K562 (cell line): Measurements from ENCODE around the gene CYB5R2. TPM values are rescaled to one million over a fixed set of nuclear protein-coding genes. Genes with fewer than 3 reads are reported as not detected.
A peak's percentile ranks its signal among the peaks of the same experiment; 100 is the strongest.

Source experiments
- ATAC-seq: fragments of 200-7000 bp; cut with Tn5 transposase; 3 replicates; pipeline ENCODE4 v1.9.1; 2020; ENCODE audit warnings: moderate library complexity
- BruUV-seq: library from RNA; stranded (reverse); fragments of 400-500 nt; replicated peaks from 2 replicates; lab custom pipeline; 2021; lab: Mats Ljungman, UMichigan
- CTCF ChIA-PET: fragments of 300-600 bp; formaldehyde crosslinking; extraction: SDS; loops from one replicate; lab custom pipeline; 2021; ENCODE audit warnings: low intra/inter-chr PET ratio; lab: Yijun Ruan, JAX
- POLR2A ChIA-PET: fragments of 300-600, 350-650 bp; sonication (Branson Sonifier 250); formaldehyde crosslinking; extraction: SDS; loops from one replicate; lab custom pipeline; 2021; ENCODE audit warnings: antibody characterized with exemption, inconsistent platforms; lab: Yijun Ruan, JAX
- DNase-seq, 4 experiments: peaks; one replicate each; pipeline versions ENCODE4 v3.0.0 to v3.0.0-alpha.2; 2011 to 2018; ENCODE audit warnings: low spot score in 3 of 4, mixed read lengths in 3 of 4; ENCODE audit errors: extremely low read depth in 1 of 4
- FAIRE-seq: peaks from 2 replicates; lab custom pipeline; 2011; peaks lifted over from hg19 to GRCh38; lab: Jason Lieb, UNC
- H2AFZ ChIP-seq: 2 replicates; pipeline ENCODE4 v1.6.0; 2011; ENCODE audit warnings: low read depth, low read length, control low read depth, inconsistent platforms
- H3K27ac ChIP-seq: fragments of 200-600 bp; 3 replicates; pipeline ENCODE4 v1.8.0; 2011; ENCODE audit warnings: low read depth, mild to moderate bottlenecking, control low read depth, inconsistent platforms, low read length, moderate library complexity, mixed read lengths; ENCODE audit errors: extremely low read depth
- H3K27me3 ChIP-seq, 2 experiments: fragments of 300-600 bp in 1 of 2; 2 replicates in 1 of 2; 3 replicates in 1 of 2; pipeline versions ENCODE4 v1.6.0 to v1.8.0; 2011; ENCODE audit warnings: inconsistent platforms in 2 of 2, low read length in 2 of 2, mild to moderate bottlenecking in 1 of 2, mixed read lengths in 1 of 2, moderate library complexity in 1 of 2; ENCODE audit not compliant: control insufficient read depth in 2 of 2, insufficient read depth in 2 of 2
- H3K36me3 ChIP-seq: fragments of 300-600 bp; 3 replicates; pipeline ENCODE4 v1.8.0; 2011; ENCODE audit warnings: mild to moderate bottlenecking, low read length, inconsistent platforms; ENCODE audit not compliant: control insufficient read depth, insufficient read depth
- H3K4me1 ChIP-seq, 2 experiments: fragments of 200-600 bp in 1 of 2; replicated peaks in 1 of 2; 2 replicates in 1 of 2; 3 replicates in 1 of 2; pipeline versions ENCODE4 v1.5.1 to v1.8.0; 2011; ENCODE audit warnings: inconsistent platforms in 2 of 2, low read length in 2 of 2, mild to moderate bottlenecking in 1 of 2, mixed read lengths in 1 of 2, moderate library complexity in 1 of 2; ENCODE audit not compliant: control insufficient read depth in 2 of 2, insufficient read depth in 2 of 2
- H3K4me2 ChIP-seq: 2 replicates; pipeline ENCODE4 v1.6.1; 2011; ENCODE audit warnings: low read length, control low read depth, inconsistent platforms, mixed read lengths; ENCODE audit not compliant: insufficient read depth
- H3K4me3 ChIP-seq: fragments of 200-600 bp; sonication (generic), shearing (Covaris generic); 2 replicates; pipeline ENCODE4 v1.5.1; 2016; ENCODE audit warnings: control low read depth, inconsistent platforms
- H3K79me2 ChIP-seq: fragments of 200-600 bp; 3 replicates; pipeline ENCODE4 v1.8.0; 2011; ENCODE audit warnings: low read length, inconsistent platforms; ENCODE audit not compliant: control insufficient read depth, insufficient read depth
- H3K9ac ChIP-seq, 2 experiments: 2 replicates each; pipeline versions ENCODE4 v1.6.0 to v1.6.1; 2011; ENCODE audit warnings: low read depth in 2 of 2, low read length in 2 of 2, control low read depth in 1 of 2, inconsistent platforms in 1 of 2, mild to moderate bottlenecking in 1 of 2, mixed read lengths in 1 of 2; ENCODE audit not compliant: insufficient read depth in 1 of 2
- H3K9me1 ChIP-seq: one replicate; pipeline ENCODE4 v1.6.0; 2011; ENCODE audit warnings: inconsistent platforms, mild to moderate bottlenecking, low read length, moderate library complexity; ENCODE audit not compliant: control insufficient read depth, insufficient read depth
- H3K9me3 ChIP-seq: replicated peaks from 2 replicates; pipeline ENCODE4 v1.5.1; 2011; ENCODE audit warnings: low read depth, low read length, inconsistent platforms; ENCODE audit not compliant: control insufficient read depth, insufficient read depth
- H4K20me1 ChIP-seq: replicated peaks from 2 replicates; pipeline ENCODE4 v1.6.1; 2011; ENCODE audit warnings: low read length, inconsistent platforms, mixed read lengths; ENCODE audit not compliant: control insufficient read depth, insufficient read depth
- CHD2 ChIP-seq: IDR thresholded peaks from 2 replicates; pipeline ENCODE4 v1.6.1; 2011; ENCODE audit warnings: low read depth, low read length
- FOS ChIP-seq: IDR thresholded peaks from 3 replicates; pipeline ENCODE4 v1.6.1; 2011; ENCODE audit not compliant: insufficient read length; ENCODE audit errors: extremely low read depth
- NCOA1 ChIP-seq: fragments of 450-650 bp; IDR thresholded peaks from 2 replicates; pipeline ENCODE4 v1.6.1; 2016; ENCODE audit warnings: low read depth
- NFE2 ChIP-seq: IDR thresholded peaks from 2 replicates; pipeline ENCODE4 v1.6.1; 2014; ENCODE audit warnings: antibody characterized with exemption, low read depth
- PTBP1 ChIP-seq: fragments of 200-400 bp; formaldehyde crosslinking; IDR thresholded peaks from 2 replicates; pipeline ENCODE4 v1.6.1; 2017; ENCODE audit warnings: low read depth, low read length
- RBM17 ChIP-seq: fragments of 200-400 bp; formaldehyde crosslinking; IDR thresholded peaks from 2 replicates; pipeline ENCODE4 v1.6.1; 2017; ENCODE audit warnings: low read depth, mild to moderate bottlenecking, low read length, borderline replicate concordance
- SIN3A ChIP-seq, 2 experiments: fragments of 150-350 bp in 1 of 2; IDR thresholded peaks; 2 replicates each; pipeline ENCODE4 v1.6.1; 2011 to 2016; ENCODE audit warnings: borderline replicate concordance in 2 of 2, low read depth in 2 of 2, low read length in 2 of 2, mild to moderate bottlenecking in 2 of 2, moderate library complexity in 2 of 2; ENCODE audit not compliant: control insufficient read depth in 1 of 2
- TEAD4 ChIP-seq, 2 experiments: sonication (generic) in 1 of 2; formaldehyde crosslinking in 1 of 2; IDR thresholded peaks; 2 replicates each; pipeline versions ENCODE4 v1.6.1 to v1.8.0; 2012 to 2022; ENCODE audit warnings: borderline replicate concordance in 1 of 2, inconsistent platforms in 1 of 2, low read length in 1 of 2, mild to moderate bottlenecking in 1 of 2, missing genetic modification reagents in 1 of 2
- ZNF699 ChIP-seq: fragments of 250-450 bp; sonication (Bioruptor Pico); IDR thresholded peaks from 2 replicates; pipeline ENCODE4 v1.8.0; 2021; ENCODE audit warnings: mild to moderate bottlenecking, moderate library complexity; ENCODE audit not compliant: insufficient replicate concordance
- ZNF830 ChIP-seq: fragments of 250-450 bp; sonication (Bioruptor Pico); IDR thresholded peaks from 2 replicates; pipeline ENCODE4 v1.5.0; 2021; ENCODE audit warnings: mild to moderate bottlenecking
- WGBS: fragments of 100-300 bp; shearing (Covaris generic); methylation state at CpG from one replicate; pipeline ENCODE4 v1.1.6; 2016; ENCODE audit warnings: low coverage, mixed read lengths; ENCODE audit not compliant: insufficient coverage; ENCODE audit errors: missing lambda C conversion rate; 5-methylcytosine and 5-hydroxymethylcytosine counted together
- in situ Hi-C: fragments of 300-500 bp; cut with MboI; formaldehyde crosslinking; loops from 4 replicates; pipeline ENCODE4 v1.15.0; 2018; ENCODE audit warnings: inconsistent platforms, mixed read lengths
- intact Hi-C: fragments of 100-400 bp; cut with micrococcal nuclease; formaldehyde crosslinking; loops from 2 replicates; pipeline ENCODE4 v1.14.2; 2022
- polyA plus RNA-seq, 8 experiments: library from polyadenylated mRNA; depleted of rRNA in 4 of 8; stranded (reverse) in 5 of 8; unstranded in 3 of 8; fragments of >200 nt; fragmentation: Nextera tagmentation in 2 of 8; fragmentation: Illumina TruSeq in 1 of 8; extraction: Ambion mirVana in 2 of 8; extraction: Trizol in 1 of 8; gene quantifications; 2 replicates each; pipeline versions ENCODE4 v1.2.1 to v1.2.3, GENCODE V29; 2011 to 2014; ENCODE audit warnings: inconsistent platforms in 1 of 8, missing spikeins in 1 of 8
- total RNA-seq, 7 experiments: library from RNA; depleted of rRNA in 6 of 7; stranded (reverse); fragments of >200 nt in 6 of 7; fragmentation: Illumina TruSeq in 2 of 7; extraction: Trizol in 2 of 7; gene quantifications; 2 replicates each; pipeline versions ENCODE4 v1.2.1 to v1.2.3, GENCODE V29; 2011 to 2021; ENCODE audit warnings: low replicate concordance in 1 of 7
- TF ChIP-seq, protein P1 (sequence below), 2 experiments: fragments of 450-650 bp in 1 of 2; sonication (generic) in 1 of 2; formaldehyde crosslinking in 1 of 2; IDR thresholded peaks in 1 of 2; conservative IDR thresholded peaks in 1 of 2; 2 replicates each; pipeline versions ENCODE4 v1.6.1 to v1.8.1; 2016 to 2023; ENCODE audit warnings: mild to moderate bottlenecking in 2 of 2, moderate library complexity in 2 of 2, inconsistent platforms in 1 of 2, missing genetic modification reagents in 1 of 2
- TF ChIP-seq, protein P2 (sequence below): fragments of 250-450 bp; sonication (Bioruptor Pico); IDR thresholded peaks from 2 replicates; pipeline ENCODE4 v1.4.0; 2020; ENCODE audit warnings: mild to moderate bottlenecking, moderate library complexity

CYB5R2 gene
- total and polyA plus RNA-seq, 9 of the 15 experiments (the other 6 are each of a cell fraction or from before 2014, with no cell fraction given): 8.2 to 28.7 (median 13.6) TPM

DNA sequence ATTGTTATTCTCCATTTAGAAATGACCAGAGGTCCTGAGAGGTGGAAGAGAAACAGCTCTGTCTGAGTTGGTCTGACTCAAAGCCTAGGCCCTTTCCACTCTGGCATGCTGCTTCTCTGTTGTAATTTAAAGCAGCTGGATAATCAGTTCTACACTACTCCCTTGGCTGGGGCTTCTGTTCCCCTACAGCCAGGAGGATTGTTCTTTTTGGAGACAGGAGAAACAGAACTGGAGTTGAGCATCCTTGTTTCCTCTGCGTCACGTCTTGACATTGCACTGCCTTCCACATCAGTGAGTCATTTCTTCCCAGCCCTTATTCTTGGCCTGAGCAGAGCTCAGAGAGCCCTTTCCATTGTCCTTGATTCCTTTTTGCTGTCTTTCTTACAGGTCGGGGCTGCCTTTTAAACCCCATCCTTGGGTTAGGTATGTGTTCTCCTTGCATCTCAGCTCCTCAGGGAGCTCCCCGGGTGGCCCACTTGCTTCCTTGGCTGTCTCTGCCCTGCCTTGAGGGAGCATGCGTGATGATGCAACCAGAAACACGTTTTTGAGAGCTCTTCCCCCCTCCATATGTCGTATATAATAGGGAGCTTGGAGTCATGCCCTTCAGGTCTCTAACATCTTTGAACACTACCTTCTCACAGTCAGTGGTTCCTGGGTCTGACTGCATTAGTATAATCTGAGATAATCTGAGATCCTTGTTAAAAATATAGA lies 35.7 kb downstream of the CYB5R2 start:
- ATAC-seq: no peak
- Histone ChIP-seq H3K27ac (no peak overlapping the region), H3K9me3 (no peaks in the 10 kb centered on the region), H3K9ac (no peak overlapping the region), H3K9me1 (no peaks in the 10 kb centered on the region), H3K27me3 (peaks cover 0 to 36% of the 10 kb centered on the region in 2 experiments; a peak in 2 of 5 replicates), H3K79me2 (no peaks in the 10 kb centered on the region), H3K36me3 (no peaks in the 10 kb centered on the region), H2AFZ (no peak overlapping the region), H4K20me1 (no peaks in the 10 kb centered on the region), H3K4me1 (no peaks in the 10 kb centered on the region; a peak in 1 of 5 replicates), H3K4me2 (no peak overlapping the region), H3K4me3 (no peak overlapping the region)
- WGBS: 4% methylated on average over 7 of the region's 7 CpGs
- no peak for FAIRE-seq
- BruUV-seq: no TSS peak
- in situ Hi-C loops (no loop called here), intact Hi-C loops (no loop called here)
- CTCF ChIA-PET: no interaction called here
- no peak for DNase-seq
- POLR2A ChIA-PET: interaction anchor here (0.6 to 0.7 kb wide), 2 partner anchors 10 to 13 kb away, joined by 3 read pairs; no protein-coding TSS in a partner anchor
- no peak for TF ChIP-seq ZNF699 (CRISPR knock-in tag)
- TF ChIP-seq, protein P1, sequence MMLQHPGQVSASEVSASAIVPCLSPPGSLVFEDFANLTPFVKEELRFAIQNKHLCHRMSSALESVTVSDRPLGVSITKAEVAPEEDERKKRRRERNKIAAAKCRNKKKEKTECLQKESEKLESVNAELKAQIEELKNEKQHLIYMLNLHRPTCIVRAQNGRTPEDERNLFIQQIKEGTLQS (IDR thresholded peaks at IDR 0.05): peak; percentile 52
- TF ChIP-seq, protein P1 (CRISPR knock-in tag; conservative IDR thresholded peaks at IDR 0.05): no peak

DNA sequence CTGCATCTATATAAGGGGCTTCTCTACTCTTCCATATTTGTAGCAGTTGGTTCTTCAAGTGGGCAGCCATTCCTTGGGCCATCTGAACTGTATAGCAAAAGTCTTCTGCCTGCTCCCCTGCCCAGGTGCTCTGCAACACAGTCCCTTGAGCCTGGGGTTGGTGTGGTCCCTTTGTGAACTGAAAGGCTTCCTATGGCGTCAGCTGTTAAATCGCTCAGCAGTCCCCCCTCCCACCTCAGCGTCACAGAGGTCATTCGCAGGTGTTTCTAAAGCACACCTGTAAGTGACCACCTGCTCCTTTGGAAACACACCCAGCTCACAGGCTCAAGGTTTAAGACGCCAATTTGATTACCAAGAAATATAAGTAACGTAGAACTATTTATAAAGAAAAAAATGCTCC lies 37.0 kb downstream of the CYB5R2 start:
- FAIRE-seq: no peak
- 5% methylated on average over 6 of the region's 6 CpGs for WGBS
- Histone ChIP-seq H3K27me3 (peaks cover 0 to 30% of the 10 kb centered on the region in 2 experiments; a peak in 2 of 5 replicates), H2AFZ (no peak overlapping the region), H3K9me3 (no peaks in the 10 kb centered on the region), H3K4me1 (no peaks in the 10 kb centered on the region; a peak in 1 of 5 replicates), H3K27ac (no peak overlapping the region), H4K20me1 (no peaks in the 10 kb centered on the region), H3K4me3 (no peak overlapping the region), H3K79me2 (no peaks in the 10 kb centered on the region), H3K4me2 (no peak overlapping the region), H3K9me1 (no peaks in the 10 kb centered on the region), H3K9ac (no peak overlapping the region), H3K36me3 (no peaks in the 10 kb centered on the region)
- in situ Hi-C loops: no loop called here
- intact Hi-C loops: no loop called here
- ATAC-seq: no peak
- ChIA-PET POLR2A (no interaction called here), CTCF (no interaction called here)
- no peak for DNase-seq
- BruUV-seq: no TSS peak
- no peak for TF ChIP-seq PTBP1
- no peak for TF ChIP-seq NFE2
- no peak for TF ChIP-seq FOS
- TF ChIP-seq, protein P2, sequence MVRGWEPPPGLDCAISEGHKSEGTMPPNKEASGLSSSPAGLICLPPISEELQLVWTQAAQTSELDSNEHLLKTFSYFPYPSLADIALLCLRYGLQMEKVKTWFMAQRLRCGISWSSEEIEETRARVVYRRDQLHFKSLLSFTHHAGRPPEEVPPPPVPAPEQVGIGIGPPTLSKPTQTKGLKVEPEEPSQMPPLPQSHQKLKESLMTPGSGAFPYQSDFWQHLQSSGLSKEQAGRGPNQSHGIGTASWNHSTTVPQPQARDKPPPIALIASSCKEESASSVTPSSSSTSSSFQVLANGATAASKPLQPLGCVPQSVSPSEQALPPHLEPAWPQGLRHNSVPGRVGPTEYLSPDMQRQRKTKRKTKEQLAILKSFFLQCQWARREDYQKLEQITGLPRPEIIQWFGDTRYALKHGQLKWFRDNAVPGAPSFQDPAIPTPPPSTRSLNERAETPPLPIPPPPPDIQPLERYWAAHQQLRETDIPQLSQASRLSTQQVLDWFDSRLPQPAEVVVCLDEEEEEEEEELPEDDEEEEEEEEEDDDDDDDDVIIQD (CRISPR knock-in tag): no peak
- no peak for TF ChIP-seq RBM17
- TF ChIP-seq TEAD4 (IDR thresholded peaks at IDR 0.05; ENCODE audit: low read length): no peak
- no peak for TF ChIP-seq TEAD4 (CRISPR knock-in tag; IDR thresholded peaks at IDR 0.05; ENCODE audit: borderline replicate concordance)
- no peak for TF ChIP-seq ZNF830 (CRISPR knock-in tag)
- TF ChIP-seq SIN3A (IDR thresholded peaks at IDR 0.05; ENCODE audit: borderline replicate concordance in 2 of 2, control insufficient read depth in 1 of 2, low read depth in 2 of 2, low read length in 2 of 2): no peak
- no peak for TF ChIP-seq NCOA1
- no peak for TF ChIP-seq CHD2
